Activated CD8-positive, alpha-beta memory T cell treated with anti-CD3 and anti-CD28 coated beads, Interleukin-2, amount 50 U/mL, for 1 hour (primary cell): ENCODE results near the gene KREMEN2.

ENCODE experiments used
- DNase-seq: peaks from one replicate; pipeline ENCODE4 v3.0.0-alpha.2; 2020; ENCODE audit errors: extremely low read depth

KREMEN2 gene

DNA sequence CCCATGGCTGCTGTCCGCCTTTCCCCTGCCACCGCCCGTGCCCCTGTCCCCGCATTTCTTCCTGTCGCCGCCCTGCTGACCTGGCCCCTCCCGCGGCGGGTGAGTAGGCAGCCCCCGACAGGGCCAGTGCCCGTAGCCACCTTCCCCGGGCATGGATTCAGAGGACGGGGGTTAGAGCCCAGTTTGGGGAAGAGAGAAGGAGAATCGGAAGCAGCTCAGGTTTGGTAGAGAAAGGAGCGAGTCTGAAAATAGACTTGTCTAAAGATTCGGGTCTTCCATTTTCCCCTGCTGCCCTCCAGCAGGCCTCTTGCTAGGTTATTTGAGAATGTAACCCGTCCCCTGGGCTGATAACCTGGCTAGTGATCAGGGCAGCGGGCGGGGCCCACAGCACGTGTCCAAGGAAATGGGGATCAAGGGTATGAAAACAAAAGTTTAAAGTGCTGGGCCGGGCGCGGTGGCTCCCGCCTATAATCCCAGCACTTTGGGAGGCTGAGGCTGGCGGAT lies 40.8 kb downstream of the KREMEN2 start:
- no peak for DNase-seq

DNA sequence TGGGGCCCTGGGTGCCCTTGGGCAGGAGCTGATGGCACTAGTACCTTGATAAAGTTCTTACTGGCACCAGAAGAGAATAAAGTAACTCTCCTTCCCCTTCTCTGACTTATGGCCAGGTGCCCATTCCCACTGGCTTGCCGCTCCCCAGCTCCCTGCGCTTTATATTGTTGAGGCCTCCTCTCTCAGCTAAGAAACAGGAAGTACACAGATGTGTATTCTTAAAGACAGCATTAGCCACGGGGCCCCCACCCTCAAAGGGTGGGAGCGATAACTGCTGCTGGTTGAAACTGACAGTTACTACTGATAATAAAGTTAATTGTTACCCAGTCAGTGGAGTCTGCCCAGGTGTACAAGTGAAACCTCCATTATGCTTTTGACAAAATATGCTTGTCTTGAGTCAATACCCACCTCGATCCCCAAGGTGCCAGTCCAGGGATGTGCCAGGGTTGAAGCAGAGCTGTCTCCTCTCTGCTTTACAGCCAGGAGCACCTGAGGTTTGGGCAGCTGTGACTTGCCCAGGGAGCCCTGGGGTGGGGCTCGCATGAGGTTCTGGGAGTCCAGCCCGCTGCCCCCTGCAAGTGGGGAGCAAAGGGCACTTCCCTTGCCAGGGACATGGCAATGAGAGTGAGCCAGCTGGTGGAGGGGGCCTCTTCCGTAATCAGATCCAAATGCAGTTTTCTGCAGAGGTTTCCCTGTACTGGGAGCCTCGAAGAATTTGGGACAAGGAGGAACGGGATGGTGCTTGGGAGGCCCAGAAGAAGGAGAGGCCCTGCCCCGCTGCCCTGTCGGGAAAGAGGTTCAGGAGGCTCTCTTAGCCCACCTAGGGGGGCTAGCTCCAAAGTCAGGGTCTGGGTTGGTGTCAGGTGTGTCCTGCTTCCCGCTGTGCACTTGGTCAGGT lies 43.2 kb downstream of the KREMEN2 start:
- DNase-seq: no peak

DNA sequence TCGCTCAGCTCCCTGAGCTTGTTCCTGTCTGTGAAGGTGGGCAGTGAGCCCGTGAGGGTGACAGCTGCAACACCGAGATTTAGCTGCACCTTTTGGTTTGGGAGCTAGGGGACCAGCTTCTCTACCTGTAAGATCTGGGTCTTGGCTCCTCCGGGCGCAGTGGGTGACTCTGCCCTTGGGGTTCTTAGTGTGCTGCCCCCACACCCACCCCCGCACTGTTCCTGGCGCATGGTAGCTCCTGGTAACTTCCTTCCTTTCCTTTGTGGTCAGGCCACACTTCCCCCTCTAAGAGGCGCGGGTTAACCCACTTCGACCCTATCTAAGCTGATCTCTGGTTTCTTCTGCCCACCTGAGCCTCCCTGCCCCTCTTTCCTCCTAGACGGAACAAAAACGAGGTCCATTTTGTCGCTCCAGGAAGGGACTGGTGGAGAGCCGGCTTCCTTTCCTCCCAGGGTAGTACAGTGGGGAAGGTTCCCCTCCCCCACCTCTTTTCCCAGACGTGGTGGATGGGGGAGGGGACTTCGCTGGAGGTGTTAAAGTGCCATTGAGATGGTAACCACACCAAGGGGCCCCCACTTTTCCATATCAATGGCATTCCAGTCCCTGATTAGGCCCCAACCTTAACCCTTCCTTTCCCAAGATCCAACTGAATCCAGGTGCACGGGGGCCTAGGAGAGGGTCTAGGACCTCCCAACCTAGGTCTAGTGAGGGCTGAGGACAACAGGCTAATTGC lies 44.0 kb downstream of the KREMEN2 start:
- DNase-seq: no peak

DNA sequence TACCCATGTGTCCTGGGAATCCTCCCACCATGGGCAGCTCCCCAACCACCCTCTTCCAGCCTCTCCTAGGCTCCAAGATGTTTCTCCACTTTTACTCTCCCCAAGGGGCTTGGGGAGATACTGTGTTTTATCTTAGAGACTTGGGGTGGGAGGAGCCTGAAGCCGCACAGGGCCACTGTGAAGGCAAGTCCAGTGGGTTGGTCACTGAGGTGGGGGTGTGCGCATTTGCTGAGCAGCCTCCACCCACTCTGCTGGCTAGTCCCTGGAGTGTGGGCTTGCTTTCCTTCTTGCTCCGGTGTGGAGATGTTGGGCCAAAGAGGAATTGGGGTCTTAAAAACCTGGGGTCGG lies 44.6 kb downstream of the KREMEN2 start:
- no peak for DNase-seq

DNA sequence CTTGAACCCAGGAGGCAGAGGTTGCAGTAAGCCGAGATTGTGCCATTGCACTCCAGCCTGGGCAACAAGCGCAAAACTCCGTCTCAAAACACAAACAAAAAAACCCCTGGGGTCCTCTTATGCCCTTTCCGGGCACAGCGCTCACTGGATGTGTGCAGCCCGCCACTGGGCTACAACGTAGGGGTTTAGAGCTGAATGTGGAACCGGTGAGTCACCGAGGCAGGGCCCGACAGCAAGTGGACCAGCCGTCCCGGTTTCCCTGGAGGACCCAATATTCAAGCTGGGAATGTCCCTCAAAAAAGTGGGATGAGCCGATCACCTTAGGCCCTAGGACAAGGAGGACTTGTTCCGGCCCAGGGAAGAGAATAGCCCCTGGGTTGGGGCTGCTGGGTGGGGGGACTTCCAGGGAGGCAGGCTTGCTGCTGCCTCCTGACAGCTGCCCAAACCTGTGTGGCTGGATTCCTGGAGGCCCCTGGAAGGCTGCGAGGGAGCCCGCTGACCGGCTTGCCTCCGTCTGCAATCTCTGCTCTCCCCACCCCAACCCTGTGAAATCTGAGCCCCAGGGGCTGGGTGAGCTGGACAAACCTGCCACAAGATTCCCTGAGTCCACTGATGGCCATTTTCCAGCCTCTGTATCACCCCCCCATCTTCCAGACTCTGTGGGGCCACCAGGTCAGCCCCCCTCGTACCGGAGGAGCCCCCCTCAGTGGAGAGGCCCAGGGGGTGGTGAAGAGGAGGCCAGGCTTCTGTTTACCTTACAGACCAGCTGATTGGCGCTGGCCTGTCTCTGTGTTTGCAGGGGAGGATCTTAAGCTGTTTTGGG lies 45.7 kb downstream of the KREMEN2 start:
- DNase-seq: no peak

DNA sequence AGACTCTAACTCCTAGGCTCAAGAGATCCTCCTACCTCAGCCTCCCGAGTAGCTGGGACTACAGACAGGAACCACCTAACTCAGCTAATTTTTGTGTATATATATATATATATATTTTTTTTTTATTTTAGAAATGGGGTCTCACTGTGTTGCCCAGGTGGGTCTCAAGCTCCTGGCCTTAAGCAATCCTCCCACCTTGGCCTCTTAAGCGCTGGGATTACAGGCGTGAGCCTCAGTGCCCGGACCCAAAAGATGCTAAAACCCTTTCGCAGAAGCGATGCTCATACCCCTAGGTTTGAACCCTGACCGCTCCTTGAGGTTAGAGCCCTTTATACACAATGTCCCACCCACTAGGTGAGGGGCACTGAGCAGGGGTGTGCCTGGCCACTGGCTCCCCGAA lies 46.4 kb downstream of the KREMEN2 start:
- DNase-seq: no peak

DNA sequence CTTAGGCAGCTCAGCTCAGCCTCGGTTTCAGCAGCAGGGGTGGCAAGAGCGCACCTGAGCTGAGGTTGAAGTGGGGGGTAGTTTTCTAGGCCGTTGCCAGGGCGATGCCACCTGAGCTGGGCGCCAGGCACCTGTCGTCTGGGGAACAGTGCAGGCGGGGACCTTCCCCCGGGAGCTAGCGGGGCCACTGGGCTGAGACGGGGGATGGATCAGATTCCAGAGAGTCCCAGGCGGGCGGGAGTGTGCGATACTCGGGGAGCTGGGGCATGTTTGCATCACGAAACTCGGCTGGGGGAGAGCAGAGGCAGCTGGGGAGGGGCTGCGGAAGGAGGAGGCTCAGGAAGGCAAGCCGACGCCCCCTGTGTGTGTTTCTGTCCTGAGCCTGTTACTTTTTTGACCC lies 48.2 kb downstream of the KREMEN2 start:
- no peak for DNase-seq

DNA sequence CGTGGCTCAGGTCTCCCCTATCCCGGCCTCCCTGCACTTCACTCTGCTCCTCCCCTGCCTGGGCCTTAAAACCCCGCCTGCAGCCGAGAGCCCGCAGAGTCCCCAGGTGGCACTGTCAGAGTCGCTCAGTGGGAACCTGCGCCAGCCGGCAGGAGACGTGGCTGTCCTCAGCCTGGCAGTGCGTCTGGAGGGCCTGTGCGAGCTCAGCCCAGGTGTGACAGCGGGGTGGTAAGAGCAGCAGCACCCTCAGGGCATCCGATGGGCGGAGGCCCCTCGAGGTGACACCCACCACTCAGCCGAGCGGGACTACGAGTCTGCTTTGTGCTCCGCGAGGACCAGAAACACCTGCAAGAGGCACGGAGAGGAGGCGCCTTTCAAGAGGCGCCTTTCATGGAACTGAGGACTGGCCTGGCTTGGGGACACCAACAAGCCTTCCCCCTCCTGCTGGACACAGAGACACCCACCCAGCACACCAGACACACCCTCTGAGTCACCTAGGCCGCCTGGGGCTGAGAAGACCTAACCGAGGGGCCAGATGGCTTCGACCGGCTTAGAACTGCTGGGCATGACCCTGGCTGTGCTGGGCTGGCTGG lies 48.8 kb downstream of the KREMEN2 start, which contains the start of gene CLDN9:
TSS of gene CLDN9 (plus strand) at position 96 of the 593 bp plus-strand sequence. CDS start at position 536, 440 bp downstream.
- DNase-seq: no peak

DNA sequence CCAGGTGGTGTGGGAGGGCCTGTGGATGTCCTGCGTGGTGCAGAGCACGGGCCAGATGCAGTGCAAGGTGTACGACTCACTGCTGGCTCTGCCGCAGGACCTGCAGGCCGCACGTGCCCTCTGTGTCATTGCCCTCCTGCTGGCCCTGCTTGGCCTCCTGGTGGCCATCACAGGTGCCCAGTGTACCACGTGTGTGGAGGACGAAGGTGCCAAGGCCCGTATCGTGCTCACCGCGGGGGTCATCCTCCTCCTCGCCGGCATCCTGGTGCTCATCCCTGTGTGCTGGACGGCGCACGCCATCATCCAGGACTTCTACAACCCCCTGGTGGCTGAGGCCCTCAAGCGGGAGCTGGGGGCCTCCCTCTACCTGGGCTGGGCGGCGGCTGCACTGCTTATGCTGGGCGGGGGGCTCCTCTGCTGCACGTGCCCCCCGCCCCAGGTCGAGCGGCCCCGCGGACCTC lies 49.4 kb downstream of the KREMEN2 start:
- no peak for DNase-seq

DNA sequence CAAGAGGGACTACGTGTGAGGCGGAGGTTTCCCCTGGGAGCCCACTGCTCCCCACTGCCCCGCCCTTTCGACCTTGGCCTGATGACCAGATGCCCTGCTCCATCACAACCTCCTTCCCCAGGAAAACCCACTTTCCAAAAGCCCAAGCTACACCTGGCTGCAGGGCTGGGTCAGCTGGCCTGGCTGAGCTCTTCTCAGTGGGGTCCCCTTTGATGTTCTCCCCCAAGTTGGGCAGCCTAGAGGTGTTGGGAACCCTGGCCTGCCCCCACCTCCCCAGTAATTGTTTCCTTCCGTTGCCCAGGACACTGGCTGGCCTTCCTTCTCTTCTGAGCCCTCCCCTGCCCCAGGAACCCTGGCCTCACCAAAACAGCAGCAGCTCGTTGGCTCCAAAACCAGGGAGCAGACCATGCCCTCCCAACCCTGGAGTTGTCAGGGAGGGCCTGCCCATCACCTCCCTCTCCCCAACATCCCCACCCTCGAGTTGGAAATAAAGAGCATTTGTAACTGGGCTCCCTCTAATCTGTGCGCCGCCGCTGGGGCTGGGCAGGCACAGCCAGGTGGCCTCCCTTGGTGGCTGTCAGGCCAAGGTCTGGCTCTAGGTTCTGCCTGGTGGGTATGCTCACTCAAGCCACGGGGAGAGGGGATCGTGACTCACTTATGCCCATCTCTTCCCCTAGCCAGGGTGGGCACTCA lies 50.1 kb downstream of the KREMEN2 start:
- DNase-seq: no peak

DNA sequence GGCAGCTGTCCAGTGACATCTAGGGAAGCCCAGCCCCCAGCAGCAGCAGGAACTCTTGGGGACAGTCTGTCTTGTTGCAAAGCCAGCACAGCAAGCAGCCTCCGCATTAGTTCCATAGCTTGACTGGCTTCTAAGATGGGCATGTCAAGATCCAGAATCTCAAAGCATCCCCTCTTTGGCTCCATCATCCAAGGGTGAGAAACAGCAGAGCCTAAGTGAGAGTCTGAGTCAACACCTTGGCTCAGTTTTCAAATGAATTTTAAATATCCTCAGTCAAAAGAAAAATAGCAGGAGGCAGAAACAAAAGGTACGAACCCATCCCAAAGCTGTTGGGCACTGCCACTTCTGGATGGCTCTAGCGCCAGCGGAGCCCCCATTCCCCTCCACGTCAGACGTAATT lies 50.9 kb downstream of the KREMEN2 start:
- no peak for DNase-seq

DNA sequence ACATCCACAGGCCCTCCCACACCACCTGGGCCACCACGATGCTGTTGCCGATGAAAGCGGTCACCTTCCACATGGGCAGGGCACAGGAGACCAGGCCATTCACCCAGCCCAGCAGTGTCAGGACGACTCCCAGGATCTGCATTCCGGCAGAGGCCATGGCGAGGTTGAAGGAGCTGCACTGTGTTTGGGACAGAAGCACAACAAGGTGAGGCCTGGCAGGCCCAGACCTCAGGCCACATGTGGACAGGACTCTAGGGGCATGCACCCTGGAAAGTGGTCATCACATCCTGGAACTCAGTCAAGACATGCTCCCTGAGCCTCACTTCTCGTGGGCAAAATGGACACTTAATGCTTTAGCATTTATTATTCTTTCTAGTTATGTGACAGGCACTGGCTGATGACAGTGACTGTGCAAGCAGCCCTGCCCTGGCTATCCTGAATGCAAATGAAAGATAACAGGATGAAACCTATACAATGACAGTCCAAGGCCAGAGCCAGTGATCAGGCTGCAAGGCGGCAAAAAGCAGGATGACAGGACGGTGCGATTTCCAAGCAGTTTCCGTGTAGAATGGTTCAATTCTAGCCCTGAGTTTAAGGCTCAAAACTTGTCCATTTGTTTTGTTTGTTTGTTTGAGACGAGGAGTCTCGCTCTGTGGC lies 51.9 kb downstream of the KREMEN2 start:
- DNase-seq: no peak

DNA sequence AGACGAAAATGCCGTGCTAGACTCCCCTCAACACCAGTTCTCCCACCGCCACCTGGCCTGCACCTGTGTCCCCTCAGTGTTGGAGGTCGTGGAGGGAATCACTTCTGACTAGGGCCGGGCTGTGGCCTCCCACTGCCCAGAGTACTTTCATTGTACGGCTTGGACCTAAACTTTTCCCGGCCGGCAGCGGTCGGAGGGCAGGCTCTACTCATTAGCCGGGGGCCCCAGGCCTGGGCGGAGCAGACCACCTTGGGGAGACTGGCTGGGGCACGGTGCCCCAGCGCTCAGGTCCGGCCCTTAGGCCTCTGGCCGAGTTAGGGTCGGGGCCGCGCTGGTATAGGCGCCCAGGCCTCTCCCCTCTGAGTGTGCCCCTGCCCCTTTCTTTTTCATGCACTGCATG lies 53.3 kb downstream of the KREMEN2 start:
- no peak for DNase-seq
